Measurements from ENCODE around the gene ATAD3B.

DNA sequence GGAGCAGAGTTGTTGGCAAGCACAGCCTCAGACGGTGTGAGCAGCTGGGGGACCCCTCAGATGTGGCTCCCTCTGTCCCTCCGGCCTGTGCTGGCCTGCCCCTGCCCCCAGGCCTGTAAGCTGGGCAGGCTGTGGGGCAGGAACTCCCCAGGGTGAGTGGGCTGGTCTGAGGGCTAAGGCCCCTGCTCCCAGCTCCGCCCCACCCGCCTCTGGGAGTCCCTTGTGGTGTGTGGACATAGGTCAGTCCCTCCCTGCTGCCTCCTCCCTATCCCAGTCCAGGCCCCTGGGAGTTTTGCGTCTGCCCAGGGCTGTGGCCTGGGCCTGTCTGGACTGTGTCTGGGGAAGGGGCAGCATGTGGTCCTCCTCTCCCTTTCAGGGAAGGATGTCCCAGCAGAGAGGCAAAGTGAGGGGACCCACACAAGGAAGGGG is 39.7 kb upstream of the ATAD3B start:
- TF ChIP-seq, protein P1, sequence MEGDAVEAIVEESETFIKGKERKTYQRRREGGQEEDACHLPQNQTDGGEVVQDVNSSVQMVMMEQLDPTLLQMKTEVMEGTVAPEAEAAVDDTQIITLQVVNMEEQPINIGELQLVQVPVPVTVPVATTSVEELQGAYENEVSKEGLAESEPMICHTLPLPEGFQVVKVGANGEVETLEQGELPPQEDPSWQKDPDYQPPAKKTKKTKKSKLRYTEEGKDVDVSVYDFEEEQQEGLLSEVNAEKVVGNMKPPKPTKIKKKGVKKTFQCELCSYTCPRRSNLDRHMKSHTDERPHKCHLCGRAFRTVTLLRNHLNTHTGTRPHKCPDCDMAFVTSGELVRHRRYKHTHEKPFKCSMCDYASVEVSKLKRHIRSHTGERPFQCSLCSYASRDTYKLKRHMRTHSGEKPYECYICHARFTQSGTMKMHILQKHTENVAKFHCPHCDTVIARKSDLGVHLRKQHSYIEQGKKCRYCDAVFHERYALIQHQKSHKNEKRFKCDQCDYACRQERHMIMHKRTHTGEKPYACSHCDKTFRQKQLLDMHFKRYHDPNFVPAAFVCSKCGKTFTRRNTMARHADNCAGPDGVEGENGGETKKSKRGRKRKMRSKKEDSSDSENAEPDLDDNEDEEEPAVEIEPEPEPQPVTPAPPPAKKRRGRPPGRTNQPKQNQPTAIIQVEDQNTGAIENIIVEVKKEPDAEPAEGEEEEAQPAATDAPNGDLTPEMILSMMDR (IDR thresholded peaks at IDR 0.05; ENCODE audit: low read depth, low read length), result no peak
- no peak for TF ChIP-seq POLR2A (IDR thresholded peaks at IDR 0.05; ENCODE audit: extremely low read depth, insufficient read length)

Measured in NB4 (cell line).